NCI-H345 (cell line): Measurements from ENCODE around the gene ICOS.
"Not testable (repeated sequence)": the region's sequence is repeated elsewhere in the genome, so short reads cannot be mapped to it uniquely, and the experiment has no call there.

ENCODE experiments used
- DNase-seq: peaks from one replicate; lab custom pipeline; 2025; lab: John Stamatoyannopoulos, UW

Gene ICOS

GRCh38 chr2:203975912-203976311, 39.3 kb downstream of the ICOS start:
- no peak for DNase-seq

GRCh38 chr2:203982276-203982675, 45.7 kb downstream of the ICOS start:
- DNase-seq, result no peak

GRCh38 chr2:203983064-203983715, 46.6 kb downstream of the ICOS start:
- no peak for DNase-seq

- DNase-seq, result not testable (repeated sequence)
Observed at GRCh38 chr2:203985978-203986377, 49.4 kb downstream of the ICOS start.

- DNase-seq, result no peak
Observed at GRCh38 chr2:203987959-203988358, 51.4 kb downstream of the ICOS start.

GRCh38 chr2:203988500-203989260, 52.1 kb downstream of the ICOS start:
- no peak for DNase-seq

- DNase-seq, result no peak
Observed at GRCh38 chr2:203989521-203989920, 53.0 kb downstream of the ICOS start.

- DNase-seq, result no peak
Observed at GRCh38 chr2:203992509-203992908, 55.9 kb downstream of the ICOS start.

GRCh38 chr2:203993011-203993410, 56.4 kb downstream of the ICOS start:
- no peak for DNase-seq

- no peak for DNase-seq
Observed at GRCh38 chr2:203993560-203993959, 57.0 kb downstream of the ICOS start.

GRCh38 chr2:203994735-203995134, 58.2 kb downstream of the ICOS start:
- no peak for DNase-seq

GRCh38 chr2:203996692-203997091, 60.1 kb downstream of the ICOS start:
- no peak for DNase-seq

- DNase-seq, result no peak
Observed at GRCh38 chr2:203997481-203997880, 60.9 kb downstream of the ICOS start.

GRCh38 chr2:203997980-203998809, 61.6 kb downstream of the ICOS start:
- no peak for DNase-seq

- DNase-seq, result no peak
Observed at GRCh38 chr2:203999835-204000234, 63.3 kb downstream of the ICOS start.

- DNase-seq, result no peak
Observed at GRCh38 chr2:204000446-204000845, 63.9 kb downstream of the ICOS start.

- no peak for DNase-seq
Observed at GRCh38 chr2:204003276-204003990, 66.9 kb downstream of the ICOS start.

- no peak for DNase-seq
Observed at GRCh38 chr2:204004912-204005311, 68.3 kb downstream of the ICOS start.

GRCh38 chr2:204005940-204006721, 69.6 kb downstream of the ICOS start:
- DNase-seq, result no peak

GRCh38 chr2:204008352-204008751, 71.8 kb downstream of the ICOS start:
- DNase-seq, result no peak
